Breast epithelium (tissue), 3 donors: ENCODE results near the gene CHRNB2.

Experiments
- POLR2A ChIP-seq: fragments of 450-650 bp; IDR thresholded peaks from one replicate; pipeline ENCODE4 v1.6.1; 2016; ENCODE audit warnings: antibody characterized with exemption, mild to moderate bottlenecking, moderate library complexity
- POLR2AphosphoS5 ChIP-seq, 3 donors: sonication (generic); formaldehyde crosslinking; IDR thresholded peaks; one replicate each; pipeline ENCODE4 v1.6.1; 2017; ENCODE audit warnings: antibody characterized with exemption in 3 of 3
- TF ChIP-seq, protein P1 (sequence below), 3 donors: fragments of 450-650 bp; IDR thresholded peaks; one replicate each; pipeline ENCODE4 v1.5.1; 2016 to 2017; ENCODE audit warnings: antibody characterized with exemption in 3 of 3, mild to moderate bottlenecking in 3 of 3, moderate library complexity in 3 of 3

DNA sequence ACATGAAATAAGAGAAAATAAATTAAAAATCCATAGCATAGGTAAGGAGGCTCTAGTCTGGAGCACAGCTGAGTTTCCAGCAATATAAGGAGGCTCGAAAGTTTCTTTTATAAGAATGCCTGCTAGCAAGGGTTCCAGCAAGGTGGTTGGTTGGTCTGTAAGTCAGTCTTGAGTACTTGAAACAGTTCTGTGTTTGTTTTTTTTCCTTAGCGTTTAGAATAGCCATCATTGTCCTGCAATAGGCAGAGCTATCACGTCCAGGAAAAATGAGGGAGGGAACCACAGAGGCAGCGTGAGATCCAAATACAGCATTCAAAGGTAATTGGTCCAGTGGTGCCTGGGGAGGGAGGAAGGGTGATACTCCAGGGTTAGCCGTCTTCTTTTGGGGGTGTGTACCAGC, 17.5 kb upstream of the CHRNB2 start:
- TF ChIP-seq, protein P1, sequence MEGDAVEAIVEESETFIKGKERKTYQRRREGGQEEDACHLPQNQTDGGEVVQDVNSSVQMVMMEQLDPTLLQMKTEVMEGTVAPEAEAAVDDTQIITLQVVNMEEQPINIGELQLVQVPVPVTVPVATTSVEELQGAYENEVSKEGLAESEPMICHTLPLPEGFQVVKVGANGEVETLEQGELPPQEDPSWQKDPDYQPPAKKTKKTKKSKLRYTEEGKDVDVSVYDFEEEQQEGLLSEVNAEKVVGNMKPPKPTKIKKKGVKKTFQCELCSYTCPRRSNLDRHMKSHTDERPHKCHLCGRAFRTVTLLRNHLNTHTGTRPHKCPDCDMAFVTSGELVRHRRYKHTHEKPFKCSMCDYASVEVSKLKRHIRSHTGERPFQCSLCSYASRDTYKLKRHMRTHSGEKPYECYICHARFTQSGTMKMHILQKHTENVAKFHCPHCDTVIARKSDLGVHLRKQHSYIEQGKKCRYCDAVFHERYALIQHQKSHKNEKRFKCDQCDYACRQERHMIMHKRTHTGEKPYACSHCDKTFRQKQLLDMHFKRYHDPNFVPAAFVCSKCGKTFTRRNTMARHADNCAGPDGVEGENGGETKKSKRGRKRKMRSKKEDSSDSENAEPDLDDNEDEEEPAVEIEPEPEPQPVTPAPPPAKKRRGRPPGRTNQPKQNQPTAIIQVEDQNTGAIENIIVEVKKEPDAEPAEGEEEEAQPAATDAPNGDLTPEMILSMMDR (IDR thresholded peaks at IDR 0.05), result no peak
- TF ChIP-seq POLR2A (no peak), POLR2AphosphoS5 (IDR thresholded peaks at IDR 0.05) (no peak)
